ENCODE data around the gene SMAD6.

- TF ChIP-seq CTCF (conservative IDR thresholded peaks at IDR 0.05) (no peak), ZFX (IDR thresholded peaks at IDR 0.05) (no peak)
Observed at GRCh38 chr15:66777596-66778313, 75.7 kb downstream of the SMAD6 start.
